NOMO-1 (cell line): ENCODE data around the gene SEMA5A.

Experiments
- DNase-seq, 2 experiments: peaks; one replicate each; lab custom pipeline; 2025; ENCODE audit not compliant: unreplicated experiment in 2 of 2; lab: John Stamatoyannopoulos, UW

SEMA5A gene

DNA sequence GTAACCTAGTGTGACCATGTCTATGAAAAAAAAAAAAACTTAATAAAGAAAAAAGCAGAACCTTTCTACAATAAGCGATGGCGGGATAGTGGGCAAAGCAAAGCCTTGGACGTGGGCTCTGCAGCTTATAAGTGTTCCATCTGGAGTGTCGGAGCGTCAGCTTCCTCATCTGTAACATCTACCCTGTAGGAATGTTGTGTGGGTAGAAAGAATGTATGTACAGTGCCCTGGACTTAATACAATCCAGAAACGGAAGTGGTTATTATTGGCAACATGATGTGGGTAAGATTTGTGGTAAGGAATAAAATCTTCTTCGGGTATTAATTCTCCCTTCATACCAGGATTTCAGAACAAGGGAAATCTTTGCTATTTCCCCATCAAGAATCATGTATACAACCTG, 66.5 kb downstream of the SEMA5A start:
- no peak for DNase-seq

DNA sequence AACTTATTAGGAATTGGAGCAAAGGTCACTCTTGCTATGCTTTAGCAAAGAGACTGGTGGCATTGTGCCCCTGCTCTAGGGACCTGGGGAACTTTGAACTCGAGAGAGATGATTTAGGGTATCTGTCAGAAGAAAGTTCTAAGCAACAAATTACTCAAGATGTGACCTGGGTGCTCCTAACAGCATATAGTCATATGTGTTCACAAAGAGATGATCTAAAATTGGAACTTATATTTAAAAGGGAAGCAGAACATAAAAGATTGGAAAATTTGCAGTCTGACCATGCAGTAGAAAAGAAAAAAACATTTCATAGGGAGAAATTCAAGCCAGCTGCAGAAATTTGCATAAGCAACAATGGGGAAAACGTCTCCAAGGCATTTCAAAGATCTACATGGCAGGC, 68.3 kb downstream of the SEMA5A start:
- DNase-seq: no peak

DNA sequence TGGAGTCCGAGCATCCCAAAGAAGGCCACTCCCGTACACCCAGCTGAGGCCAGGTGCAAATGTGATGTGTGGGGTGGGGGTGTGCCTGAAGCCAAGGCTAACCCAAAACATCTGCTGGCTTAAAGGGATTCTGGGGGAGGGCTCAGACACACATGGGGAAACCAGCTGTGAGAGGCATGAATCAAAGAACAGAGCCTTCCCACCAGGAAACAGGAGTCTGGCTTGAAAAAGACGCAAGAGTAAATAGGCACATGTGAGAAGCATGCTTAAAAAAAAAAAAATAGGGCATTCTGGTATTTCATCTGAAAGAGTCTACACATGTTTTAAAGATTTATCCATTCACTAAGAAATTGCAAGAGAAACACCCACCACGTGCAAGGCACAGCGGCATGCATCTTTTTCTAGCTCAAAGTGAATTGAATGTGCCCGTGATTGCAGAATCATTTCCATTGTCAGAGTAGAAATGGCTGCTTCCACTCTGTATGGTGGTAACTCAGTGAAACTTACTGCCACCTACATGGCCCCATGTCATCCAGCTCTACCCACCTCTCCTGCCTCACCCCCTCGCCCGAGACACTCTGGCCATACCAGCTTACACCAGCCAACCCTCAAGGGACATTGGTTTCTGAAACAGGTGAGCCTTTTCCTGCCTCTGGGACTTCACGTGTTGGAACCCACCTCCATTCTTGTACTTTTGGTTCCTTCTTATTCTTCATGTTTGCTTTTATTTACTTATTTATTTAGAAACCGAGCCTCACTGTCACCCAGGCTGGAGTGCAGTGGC, 71.5 kb downstream of the SEMA5A start:
- DNase-seq: no peak

DNA sequence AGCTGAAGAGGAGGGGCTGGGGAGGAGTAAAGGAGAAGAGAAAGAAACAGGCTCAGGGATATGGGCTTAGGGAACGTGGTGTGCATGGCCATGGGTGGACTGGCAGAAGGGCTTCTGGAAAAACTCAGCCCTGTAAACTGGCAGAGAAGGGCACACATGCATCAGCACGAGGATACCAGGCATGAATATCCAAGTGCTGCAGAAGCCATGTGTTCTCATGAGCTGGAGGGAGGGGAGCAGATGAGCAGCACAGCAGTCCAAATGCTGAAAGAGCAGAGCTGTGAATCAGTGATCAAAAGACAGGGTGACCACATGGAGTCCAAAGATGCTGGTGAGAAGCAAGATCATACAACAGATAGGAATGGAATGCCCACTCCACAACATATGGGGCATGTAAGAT, 72.3 kb downstream of the SEMA5A start:
- DNase-seq: no peak

DNA sequence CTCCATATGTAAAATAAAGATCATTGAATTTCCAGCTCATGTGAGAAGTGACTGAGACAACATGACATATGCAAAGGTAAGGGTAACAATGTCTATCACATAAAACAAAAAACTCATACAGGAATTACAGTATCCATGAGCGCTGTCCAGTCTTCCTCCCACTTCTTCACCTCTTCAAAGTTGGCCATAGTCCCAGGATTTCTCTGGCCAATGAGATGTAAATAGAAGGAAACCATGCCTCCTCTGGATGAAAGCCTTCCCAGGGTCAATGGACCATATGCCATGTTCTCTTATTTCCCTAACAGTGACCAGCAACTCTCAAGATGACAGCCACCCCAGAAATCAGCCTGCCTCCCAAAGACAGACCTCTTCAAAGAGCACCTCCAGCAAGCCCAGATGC, 75.5 kb downstream of the SEMA5A start:
- no peak for DNase-seq

DNA sequence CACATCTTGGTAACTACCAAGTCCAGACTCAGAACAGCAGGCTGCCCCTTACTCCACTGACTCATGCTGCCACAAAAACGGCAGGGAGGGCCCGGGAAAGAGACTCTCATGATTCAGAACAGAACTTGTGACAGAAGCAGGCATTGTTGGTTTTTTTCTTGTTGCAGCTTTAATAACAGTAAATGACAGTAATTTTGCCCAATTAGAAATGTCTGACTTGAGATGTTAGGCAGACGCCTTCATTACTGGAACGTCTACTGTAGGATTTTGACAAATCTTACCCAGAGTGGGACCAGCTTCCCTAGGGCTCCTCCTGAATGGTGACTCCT, 77.9 kb downstream of the SEMA5A start:
- DNase-seq: no peak

DNA sequence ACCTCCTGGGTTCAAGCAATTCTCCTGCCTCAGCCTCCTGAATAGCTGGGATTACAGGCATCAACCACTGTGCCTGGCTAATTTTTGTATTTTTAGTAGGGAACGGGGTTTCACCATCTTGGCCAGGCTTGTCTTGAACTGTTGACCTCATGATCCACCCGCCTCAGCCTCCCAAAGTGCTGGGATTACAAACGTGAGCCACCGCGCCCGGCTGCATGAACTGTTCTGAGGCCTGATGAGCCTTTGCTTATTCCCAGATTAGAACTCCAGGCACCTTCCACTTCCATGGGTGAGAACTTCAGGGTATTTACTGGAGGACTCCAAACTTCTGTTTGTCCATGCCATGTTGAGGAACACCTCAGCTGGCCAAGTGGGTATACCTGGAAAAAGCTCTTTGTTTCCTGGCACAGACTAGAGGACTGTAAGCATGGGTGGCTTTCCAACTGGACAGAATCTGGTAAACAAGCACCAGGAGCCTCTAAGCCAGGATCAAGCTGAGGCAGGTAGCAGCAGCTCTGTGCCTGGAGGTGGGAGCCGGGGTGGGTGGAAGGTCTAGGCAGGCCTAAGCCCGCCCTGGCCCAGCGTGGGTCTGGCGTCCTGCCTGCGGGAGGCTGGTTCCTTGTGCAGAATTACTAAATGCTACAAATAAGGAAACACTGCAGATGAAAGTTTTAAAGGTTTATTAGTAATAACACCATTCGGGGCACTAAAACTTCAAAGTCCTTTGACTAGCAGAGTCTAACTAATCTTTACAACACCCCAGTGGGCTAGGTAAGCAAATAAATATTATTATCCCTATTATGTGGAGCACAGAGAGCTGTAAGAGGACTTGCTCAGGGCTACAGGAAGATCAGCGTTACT, 78.4 kb downstream of the SEMA5A start:
- DNase-seq: no peak

DNA sequence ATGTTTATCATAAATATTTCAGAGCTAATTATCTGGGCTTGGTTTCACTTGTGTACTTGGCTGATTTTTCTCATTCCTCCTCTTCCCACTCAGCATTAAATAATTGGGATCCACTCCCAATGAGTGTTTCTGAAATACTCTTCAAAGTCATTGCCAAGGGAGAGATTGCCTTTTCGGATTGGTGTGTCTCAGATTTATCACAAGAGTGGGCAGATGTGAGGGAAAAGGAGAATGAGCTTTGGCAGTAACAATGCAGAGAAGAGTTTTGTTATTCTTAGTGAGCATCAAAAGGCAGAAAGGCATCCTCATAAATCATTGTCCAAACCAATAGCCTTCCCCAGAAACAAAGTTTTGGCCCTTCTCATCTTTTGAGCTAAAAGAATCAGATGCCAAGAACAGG, 79.2 kb downstream of the SEMA5A start:
- DNase-seq: no peak

DNA sequence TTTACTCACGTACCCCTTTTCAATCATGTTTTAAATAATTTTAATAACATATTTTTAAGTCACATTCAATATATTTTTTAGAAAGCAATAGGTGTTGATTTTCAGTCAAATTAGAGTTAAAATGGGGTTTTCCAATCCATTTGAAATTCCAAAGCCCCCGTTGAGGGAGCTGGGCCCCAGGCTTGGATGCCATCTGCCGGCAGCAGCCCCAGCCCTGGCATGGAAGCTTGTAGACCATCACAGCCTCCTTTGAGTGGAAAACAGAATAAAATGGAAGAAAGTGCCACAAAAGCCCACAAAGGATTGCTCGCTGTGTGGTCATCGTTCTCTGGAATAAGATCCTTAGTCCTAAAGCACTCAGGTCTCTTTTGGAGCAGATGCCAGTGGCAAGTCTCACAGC, 81.4 kb downstream of the SEMA5A start:
- DNase-seq: no peak

DNA sequence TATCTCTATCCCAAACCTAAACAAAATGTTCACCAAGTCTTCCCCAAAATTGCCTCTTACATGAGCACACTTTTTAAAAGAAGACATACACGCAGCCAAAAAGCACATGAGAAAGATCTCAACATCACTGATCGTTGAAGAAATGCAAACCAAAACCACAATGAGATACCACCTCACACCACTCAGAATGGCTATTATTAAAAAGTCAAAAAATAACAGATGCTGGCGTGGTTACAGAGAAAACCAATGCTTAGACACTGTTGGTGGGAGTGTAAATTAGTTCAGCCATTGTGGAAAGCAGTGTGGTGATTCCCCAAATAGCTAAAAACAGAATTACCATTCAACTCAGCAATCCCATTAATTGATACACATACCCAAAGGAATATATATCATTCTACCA, 83.8 kb downstream of the SEMA5A start:
- no peak for DNase-seq

DNA sequence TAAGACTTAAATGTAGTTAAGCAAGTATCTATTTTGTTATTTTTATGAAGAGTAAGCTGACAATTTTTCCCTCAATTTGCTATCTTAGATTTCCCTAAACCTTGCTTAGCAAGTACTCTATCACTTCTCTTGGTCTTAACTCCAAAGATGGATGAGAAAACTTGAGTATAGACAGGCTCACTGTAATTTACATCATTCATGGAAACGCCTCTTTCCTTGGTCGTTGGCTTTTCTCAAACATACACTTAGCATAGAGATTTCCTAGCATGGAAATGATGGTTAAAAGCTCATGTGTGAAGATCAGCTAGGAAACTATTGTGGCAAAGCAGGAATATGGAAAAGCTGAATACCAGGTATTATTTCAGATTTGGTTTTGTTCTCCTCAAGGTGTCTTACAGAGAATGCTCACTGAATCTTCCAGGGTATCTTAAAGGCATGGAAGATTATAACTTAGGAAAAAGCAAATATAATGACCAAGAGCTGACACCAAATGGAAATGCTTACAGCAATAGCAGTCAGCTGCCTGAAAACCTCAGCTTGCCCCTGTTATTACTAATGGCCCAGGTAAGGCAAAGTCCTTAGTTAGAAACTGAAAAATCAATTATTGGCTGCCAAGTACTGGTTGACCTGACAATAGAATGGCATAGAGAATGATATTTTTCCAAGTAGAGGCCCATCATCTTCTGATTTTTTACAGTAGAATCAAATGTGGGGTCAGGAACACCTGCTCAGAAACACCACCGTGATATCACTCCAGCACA, 84.8 kb downstream of the SEMA5A start:
- DNase-seq: no peak

DNA sequence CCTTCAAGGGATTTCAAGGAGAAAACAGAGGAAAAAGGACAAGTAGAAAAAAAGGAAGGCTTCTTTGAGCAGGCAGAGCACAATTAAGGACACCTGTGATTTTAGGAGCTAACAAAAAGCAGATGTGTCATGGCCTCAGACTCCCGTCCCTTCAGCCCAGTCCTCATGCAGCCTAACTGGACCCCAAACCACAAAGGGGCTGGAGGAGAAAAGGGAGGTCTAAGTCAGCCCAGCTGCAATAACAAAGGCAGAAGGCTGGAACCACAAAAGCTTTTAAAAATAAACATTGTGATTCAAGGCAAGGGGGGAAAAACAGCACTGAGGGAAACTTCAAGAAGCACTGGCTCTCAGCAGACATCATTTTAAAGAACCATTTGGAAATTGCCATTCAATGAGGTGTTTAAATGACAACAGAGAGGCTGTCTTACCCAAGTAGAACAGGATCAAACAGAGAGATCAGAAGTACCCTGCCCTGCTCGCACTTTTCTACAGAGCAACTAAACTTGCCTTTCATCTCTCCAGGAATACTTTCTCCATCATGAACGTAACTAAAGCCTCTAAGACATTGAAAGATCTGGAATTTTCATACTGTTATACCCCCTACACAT, 89.3 kb downstream of the SEMA5A start:
- DNase-seq: no peak

DNA sequence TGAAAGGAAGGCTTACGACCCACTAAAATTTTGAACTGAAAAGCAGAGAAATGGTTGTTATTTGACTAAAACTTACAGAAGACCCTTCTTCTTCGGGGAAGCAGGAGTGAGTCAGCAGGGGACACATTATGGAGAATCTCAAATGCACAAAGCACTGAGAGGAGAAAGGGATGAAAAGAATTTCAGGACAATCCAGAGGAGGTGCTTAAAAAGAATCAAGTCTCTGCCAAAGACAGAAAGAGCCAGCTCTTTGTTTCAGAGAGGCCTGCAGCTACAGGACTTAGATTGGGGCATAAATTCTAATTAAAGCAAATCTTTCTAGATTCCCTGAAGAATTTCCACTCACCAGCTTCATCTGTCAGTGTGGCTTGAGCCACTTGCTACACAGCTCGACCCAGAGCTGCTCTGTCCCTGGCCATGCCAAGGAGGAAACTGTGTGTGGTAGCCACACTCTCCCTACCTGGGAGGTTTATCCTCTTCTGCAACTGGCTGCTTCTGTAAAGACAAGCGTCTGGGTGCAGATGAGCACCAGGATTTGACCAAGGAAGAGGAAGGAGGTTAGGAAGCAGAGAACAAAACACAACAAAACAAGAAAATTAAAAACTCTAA, 89.9 kb downstream of the SEMA5A start:
- DNase-seq: no peak

DNA sequence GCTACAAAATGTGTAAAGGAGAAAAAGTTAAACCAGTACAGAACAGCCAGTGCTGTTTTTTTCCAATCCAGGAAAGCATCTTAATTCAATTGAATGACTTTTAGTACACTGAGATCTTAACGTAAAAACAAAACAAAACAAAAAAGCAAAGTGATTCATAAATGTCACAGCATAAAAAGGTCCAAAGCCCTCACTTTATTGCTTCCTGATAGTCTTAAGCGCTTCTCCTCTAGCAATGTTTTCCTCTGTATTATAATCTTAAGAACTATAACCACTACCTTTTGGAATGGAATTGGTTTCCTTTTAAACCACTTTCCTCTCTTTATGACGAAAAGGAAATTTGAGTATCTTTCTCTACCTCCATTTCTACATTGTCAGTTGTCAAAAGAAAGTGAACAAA, 91.4 kb downstream of the SEMA5A start:
- DNase-seq: no peak

DNA sequence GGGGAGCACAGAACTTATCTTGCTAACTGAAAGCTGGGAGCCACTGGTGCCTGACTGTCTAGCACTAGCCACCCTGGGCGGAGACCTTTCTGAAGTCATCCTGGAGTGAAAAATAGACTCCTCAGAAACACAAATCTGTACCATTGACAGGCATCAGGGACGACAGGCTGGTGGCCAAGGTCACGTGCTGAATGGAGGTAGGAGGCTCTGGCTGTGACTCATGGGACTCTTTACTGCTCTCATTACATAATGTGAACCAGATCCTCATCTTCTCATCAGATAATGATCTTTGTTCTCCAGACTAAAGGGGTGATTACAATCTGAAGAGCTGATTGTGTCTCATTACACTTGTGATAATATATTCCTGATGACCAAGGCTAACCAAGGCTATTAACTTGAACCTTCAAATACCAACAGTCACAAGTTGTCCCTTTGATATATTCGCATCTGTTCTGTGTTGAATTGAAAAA, 91.8 kb downstream of the SEMA5A start:
- DNase-seq: no peak

DNA sequence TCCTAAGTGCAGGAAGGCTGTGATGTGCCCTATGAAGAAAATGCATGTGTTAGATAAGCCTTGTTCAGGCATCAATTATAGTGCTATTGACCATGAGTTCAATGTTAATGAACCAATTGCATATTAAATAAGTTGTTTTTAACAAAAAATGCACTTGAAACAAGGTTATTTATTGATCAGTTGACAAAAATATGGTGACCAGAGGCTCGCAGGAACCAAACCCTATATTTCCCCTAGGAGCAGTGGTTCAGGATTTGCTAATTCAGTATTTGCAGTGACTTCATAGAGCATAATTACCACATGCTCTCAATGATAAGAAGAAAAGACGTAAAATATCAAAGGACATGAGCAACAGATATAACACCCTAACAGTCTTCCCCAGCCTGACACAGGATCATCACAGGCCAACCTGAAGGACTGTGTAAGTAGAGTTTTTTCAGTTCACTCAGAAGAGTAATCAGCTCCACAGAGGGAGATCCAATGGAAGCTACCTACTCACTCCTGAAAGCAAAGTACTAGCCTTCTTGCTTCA, 92.3 kb downstream of the SEMA5A start:
- no peak for DNase-seq

DNA sequence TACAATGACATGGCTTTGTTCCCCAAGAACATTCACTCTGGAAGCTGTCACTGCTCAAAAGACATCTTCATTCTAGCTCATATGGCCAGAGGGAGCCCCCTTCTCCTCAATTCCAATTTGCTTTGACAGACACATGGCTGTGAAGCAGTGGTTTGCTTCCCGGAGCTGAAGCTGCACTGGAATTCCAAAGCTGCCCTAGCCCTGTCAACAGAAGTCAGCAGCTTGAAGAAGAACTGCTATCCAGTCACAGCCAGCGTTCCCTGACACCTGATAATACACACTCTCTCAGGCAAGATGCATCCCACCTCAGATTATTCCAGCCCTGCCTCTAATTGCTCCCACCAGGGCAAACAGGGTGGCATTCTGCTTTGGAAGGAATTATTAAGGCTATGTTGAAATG, 93.7 kb downstream of the SEMA5A start:
- no peak for DNase-seq

DNA sequence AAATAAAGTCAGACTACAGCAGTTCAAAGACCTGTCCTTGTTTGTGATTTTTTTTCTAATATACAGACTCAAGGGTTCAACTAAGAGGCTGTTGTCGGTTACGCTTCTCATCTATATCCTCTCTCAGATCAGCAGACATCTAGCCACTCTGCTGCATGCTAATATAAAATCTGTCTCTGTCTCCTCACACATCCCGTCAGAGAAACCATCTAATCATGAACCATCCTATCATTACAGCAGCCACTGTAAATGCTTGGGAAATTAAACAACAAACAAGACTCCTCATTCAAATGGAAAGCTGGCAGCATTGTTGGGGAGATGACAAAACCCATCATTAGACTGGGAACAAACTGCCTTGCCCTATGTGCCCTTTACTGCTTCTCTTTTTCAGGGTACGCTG, 94.8 kb downstream of the SEMA5A start:
- no peak for DNase-seq

DNA sequence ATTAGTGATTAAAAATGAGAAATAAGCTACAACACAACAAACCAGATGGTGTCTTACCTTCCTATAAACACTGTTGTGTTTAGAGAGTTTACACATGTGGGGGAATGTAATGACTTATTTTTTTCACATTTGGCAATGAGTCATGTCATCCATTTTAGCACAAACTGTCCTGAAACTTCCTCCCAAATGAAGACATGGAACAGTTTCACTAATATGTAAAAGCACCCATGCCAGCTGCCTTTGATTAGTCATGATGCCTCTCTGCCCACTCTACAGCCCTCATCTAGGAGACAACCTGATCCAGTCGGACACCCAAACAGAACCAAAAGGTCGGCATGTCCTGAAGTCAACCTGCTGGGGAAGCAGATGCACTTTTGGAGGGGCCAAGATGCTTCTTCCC, 98.2 kb downstream of the SEMA5A start:
- DNase-seq: no peak

DNA sequence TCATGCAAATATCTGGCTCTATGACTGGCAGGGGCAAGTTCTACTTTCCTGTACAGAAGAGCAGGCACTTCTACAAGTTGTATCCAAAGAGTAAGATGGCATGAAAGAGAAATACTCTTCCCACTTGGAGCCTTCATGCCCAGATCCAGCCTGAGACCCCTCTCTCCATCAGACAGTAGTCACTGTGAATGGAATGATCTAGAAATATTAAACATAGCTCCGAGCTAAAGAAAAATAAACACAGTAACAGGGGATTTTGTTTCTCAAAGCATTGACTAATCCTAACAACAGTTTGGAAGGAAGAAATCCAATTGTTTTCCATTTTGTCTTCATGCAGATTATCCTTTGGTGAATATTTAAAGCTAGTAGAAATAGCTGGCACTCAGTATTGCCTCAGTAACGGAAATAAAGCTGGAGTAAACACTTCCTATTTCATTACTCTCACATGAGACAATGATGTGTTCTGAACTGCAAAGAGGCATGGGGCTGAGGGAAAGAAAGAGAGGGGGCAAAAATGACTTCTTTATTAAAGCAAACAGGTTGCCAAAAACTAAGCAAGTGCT, 100.0 kb downstream of the SEMA5A start:
- no peak for DNase-seq
